HG03565 (cell line): ENCODE results near the gene EPB41L5.
"Not testable (repeated sequence)": the region's sequence is repeated elsewhere in the genome, so short reads cannot be mapped to it uniquely, and the experiment has no call there.

Experiments used
- ATAC-seq: cut with Tn5 transposase; IDR thresholded peaks from one replicate; pipeline ENCODE4 v1.9.1; 2021; ENCODE audit warnings: mild to moderate bottlenecking, moderate library complexity; ENCODE audit not compliant: unreplicated experiment

The EPB41L5 gene

DNA sequence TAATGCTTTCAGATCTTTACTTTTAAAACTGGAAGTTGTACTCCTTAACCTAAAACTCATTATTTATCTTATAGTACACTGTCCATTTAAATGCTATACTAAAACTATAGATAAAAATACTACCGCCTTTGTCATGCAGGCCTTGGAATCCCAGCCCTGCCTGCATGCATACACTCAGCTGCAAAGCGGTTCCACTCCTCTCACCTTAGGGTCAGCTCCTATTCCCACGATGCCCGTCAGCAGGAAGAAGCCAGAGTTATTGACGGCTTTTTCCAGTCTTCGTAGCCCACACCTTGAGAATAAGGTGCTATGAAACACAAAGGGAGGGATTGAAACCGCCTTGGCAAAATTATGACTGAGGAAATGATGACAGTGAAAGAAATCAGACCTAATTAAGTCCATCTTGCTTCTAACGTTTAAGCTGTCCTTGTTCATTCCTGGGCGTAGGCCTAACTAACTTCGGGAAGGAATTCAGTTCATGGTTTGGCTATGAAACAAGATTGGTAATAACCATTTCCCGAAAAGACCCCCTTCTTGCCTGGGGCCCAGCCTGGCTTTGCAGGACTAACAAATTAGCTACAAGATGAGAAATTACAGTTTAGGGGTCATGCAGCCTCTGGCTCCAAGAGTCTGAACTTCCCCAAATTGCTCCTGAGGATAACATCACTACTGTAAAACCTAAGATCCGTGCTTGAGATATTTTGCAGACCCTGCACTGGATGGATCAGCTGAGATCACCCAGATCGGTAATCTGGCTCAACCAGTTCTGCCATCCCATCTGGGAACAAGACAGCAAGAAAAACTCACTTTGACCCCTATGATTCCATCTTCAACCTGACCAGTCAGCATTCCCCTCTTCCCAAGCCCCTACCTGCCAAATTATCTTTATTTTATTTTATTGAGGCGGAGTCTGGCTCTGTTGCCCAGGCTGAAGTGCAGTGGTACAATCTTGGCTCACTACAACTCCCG, 17.1 kb downstream of the EPB41L5 start:
- no peak for ATAC-seq

DNA sequence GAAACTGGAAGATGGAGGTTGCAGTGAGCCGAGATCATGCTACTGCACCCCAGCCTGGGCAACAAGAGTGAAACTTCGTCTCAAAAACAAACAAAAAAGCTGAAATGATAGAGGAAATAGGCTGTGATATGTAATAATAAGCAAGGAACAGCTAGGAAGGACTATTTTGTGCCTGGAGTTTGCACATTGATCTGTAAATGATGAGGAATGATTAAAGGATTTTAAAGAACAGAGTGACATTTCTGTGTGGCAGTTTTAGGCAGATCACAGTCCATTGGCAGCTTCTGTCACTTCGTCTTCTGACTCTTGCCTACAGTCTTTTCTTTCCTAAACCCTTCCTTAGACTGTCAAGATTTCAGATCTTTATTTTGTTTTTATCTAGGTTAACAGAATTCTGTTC, 19.4 kb downstream of the EPB41L5 start:
- no peak for ATAC-seq

DNA sequence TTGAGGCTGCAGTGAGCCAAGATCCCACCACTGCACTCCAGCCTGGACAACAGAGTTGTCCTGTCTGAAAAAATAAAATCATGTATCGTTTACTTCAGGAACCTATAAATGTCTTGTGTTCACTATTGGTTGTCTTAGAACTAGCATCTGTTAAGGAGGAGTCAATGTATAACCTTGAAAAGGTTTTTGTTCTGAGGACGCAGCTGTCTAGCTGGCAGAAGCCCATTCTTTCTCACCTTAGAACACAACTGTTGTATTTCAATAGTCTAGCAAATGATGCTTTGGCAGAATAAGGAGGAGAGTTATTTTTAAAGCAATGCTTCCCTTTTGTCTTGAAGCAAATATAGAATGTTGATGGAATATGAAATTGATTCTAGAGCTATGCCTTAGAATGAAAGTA, 21.1 kb downstream of the EPB41L5 start:
- no peak for ATAC-seq

DNA sequence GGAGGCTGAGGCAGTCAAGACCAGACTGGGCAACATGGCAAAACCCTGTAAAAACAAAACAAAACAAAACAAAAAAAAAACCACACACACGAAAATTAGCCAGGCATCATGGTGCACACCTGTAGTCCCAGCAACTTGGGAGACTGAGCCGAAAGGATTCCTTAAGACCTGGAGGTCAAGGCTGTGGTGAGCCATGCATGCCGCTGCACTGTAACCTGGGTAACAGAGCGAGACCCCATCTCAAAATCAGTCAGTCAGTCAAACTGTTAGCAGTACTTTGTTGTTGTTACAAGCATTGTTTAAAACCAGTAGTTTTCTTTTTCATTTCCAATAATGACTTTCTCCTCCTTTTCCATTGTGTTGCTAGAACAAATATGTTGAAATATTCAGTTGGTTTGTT, 21.7 kb downstream of the EPB41L5 start:
- no peak for ATAC-seq

DNA sequence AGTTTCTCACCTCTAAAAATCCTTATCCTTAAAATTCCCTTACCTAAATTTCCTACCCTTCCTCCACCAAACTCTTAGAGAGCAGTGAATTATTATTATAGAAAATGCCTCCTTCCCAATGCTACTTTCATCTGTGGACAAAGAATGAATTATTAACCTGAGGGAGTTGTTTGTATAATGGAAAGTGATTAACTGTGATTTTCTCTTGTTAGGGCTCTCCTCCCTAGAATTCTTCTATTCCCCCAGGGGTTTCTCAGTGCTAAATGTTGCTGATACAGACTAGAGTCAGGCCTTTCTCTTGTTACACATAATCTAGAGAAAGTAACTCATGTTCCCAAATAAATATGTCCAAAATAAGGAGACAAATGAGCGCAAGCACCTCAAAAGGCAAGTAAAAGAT, 23.3 kb downstream of the EPB41L5 start:
- ATAC-seq: no peak

DNA sequence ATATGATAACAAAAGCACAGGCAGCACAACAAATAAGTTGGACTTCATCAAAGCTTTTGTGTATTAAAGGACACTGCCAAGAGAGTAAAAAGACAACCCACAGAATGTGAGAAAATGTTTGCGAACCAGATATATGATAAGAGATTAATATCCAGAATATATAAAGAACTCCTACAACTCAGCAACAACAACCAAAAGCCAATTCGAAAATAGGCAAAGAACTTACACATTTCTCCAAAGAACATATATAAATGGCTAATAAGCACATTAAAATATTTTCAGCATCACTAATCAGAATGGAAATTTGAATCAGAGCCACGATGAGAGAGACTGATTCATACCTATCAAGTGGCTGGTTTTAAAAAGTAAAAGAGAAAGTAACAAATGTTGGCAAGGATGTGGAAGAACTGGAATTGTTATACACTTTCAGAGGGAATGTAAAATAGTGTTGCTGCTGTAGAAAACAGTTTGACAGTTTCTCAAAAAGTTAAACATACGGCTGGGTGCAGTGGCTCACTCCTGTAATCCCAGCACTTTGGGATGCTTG, 25.2 kb downstream of the EPB41L5 start:
- no peak for ATAC-seq

DNA sequence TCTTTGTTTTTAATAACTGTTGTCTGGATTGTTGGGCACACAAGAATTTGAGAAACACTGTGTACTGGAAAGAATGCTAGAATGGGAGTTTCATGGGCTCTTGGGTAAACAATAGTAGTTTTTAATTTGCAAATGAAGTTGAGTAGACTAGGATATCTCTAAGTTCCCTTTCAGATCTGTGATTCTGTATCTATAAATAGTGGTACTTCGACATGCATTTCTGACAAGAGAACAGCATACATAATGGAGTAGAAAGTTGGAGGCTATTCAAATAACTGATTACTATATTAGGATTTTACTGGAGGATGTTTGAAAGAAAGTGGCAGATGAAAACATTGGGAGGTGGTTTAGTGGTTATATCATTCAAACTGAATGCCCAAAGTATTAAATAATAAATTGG, 29.5 kb downstream of the EPB41L5 start:
- ATAC-seq: no peak

DNA sequence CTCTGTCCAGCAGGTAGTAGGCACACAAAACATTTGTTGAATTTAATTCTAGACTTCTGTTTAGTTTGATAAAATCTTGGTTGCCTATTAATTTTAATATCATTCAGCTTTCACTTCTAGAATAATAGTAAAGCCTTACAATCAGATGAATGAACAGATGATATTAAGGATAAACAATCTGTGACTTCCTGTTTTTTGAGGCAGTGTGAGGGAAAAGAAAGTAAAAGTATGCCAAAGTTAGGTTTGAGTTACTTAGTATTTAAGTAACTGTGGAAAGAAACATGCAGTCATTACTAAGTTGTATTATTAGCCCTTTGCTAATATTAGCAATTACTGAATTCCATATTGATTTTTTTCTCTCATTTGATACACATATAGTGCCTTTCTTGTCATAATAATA, 31.5 kb downstream of the EPB41L5 start:
- ATAC-seq: no peak

DNA sequence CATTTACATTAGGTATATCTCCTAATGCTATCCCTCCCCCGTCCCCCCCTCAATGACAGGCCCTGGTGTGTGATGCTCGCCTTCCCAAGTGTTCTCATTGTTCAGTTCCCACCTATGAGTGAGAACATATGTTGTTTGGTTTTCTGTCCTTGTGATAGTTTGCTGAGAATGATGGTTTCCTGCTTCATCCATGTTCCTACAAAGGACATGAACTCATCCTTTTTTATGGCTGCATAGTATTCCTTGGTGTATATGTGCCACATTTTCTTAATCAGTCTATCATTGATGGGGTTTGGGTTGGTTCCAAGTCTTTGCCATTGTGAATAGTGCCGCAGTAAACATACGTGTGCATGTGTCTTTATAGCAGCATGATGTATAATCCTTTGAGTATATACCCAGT, 32.9 kb downstream of the EPB41L5 start:
- ATAC-seq: not testable (repeated sequence)

DNA sequence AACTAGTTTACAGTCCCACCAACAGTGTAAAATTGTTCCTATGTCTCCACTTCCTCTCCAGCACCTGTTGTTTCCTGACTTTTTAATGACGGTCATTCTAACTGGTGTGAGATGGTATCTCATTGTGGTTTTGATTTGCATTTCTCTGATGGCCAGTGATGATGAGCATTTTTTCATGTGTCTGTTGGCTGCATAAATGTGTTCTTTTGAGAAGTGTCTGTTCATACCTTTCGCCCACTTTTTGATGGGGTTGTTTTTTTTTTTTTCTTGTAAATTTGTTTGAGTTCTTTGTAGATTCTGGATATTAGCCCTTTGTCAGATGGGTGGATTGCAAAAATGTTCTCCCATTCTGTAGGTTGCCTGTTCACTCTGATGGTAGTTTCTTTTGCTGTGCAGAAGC, 33.4 kb downstream of the EPB41L5 start:
- ATAC-seq: not testable (repeated sequence)

DNA sequence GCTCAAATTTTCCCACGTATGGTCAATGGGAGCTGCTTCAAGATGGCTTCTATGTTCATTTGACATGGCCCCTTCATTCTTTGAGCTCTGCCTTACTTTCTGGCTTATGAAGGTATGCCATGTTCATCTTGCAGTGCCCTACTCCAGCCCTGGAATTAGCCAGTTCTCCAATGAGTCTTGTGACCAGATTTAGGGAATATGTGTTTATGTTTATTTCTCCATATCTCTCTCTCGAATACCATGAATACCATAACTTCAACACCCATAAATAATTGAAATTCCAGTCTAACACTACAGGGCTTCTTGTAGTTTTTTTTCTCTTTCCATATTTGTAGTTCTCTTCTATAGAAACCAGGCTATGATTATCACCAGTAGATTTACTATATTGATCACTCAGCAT, 39.7 kb downstream of the EPB41L5 start:
- ATAC-seq: no peak

DNA sequence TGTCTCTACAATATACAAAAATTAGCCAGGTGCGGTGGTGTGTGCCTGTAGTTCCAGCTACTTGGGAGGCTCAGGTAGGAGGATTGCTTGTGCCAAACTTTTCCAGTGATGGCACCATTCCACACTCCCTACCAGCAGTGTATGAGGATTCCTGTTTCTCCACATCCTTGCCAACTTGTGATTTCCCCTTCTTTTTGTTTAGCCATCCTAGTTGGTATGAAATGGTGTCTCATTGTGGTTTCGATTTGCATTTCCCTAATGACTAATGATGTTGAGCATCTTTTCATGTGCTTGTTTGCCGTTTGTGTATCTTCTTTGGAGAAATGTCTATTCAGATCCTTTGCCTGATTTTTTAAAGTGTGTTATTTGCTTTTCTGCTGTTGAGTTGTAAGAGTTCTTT, 41.0 kb downstream of the EPB41L5 start:
- ATAC-seq: no peak

DNA sequence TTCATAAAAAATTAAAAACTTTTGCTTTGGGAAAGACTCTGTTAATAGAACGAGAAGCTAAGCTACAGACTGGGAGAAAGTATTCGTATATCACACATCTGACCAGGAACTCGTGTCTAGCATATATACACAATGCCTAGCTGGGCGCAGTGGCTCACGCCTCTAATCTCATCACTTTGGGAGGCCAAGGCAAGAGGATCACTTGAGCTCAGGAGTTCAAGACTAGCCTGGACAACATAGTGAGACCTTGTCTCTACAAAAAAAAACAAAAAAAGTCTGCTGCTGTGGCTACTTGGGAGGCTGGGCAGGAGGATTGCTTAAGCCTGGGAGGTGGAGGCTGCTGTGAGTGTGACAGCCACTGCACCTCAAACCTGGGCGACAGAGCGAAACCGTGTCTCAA, 46.6 kb downstream of the EPB41L5 start:
- no peak for ATAC-seq

DNA sequence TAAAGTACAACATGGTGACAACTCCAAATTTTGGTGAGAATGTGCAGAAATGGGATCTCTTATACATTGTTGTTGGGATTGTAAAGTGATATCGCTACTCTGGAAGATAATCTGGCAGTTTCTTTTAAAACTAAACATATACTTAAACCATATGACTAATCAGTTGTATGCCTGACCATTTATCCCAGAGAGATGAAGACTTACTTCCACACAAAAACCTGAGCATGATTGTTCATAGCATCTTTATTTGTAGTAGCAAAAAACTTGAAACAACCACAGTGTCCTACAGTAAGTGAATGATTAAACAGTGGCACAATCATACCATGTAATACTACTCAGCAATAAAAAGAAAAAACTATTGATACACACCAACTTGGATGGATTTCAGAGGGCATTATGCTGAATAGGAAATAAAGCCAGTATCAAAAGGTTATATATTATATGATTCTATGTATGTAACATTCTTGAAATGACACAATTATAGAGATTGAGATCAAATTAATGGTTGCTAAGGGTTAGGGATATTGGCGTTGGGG, 47.3 kb downstream of the EPB41L5 start:
- no peak for ATAC-seq

DNA sequence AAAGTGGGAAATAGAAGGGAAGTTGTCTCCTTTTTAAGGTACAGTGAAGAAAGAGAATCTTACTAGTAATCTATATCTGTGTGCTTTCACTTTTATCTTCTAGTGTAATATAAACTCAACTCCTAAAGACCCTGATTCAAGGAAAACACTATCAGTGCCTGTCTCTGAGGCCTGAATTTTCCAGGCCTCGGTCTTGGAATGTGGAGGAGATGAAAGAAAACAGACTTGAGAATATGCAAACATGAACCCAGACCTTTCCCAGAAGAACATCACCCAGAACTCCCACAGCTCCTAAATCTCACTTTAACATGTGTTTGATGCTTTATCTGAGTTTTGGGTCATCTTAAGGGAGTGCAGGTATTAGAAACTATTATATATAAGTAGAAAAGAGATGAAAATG, 51.8 kb downstream of the EPB41L5 start:
- ATAC-seq: no peak

DNA sequence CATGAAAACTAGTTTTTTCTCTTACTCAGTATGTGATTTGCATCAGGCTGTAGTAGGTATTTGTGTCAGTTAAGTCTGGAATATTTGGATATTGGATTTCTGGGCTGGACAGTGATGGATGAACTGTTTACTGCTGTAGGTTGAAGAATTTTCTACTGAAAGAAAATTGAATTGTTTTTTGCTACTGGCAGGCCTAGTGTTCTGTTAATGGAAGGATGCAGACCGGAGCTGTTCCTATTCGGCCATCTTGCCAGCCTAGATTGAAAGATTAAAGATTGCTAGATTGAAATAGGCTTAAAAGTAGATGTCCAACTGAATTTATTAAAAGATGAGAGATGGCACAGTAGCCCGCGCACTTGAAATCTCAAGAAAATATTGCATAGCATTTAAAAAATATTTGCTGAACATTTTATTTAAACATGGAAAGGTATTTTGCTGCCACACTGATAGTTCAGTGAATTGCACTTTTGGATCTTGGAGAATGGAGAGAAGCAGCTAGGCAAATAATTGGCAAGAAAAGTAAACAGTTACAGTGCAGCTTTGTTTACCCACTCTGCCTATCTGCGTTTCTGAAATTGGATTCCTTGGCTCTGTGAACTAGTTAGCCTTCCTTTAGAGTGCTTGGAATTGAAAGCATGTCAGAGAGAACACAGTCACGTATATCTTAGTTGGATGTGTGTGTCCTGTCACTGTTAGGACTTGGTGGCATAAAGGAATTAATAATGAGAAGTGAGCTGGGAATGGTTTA, 54.1 kb downstream of the EPB41L5 start:
- ATAC-seq: no peak

DNA sequence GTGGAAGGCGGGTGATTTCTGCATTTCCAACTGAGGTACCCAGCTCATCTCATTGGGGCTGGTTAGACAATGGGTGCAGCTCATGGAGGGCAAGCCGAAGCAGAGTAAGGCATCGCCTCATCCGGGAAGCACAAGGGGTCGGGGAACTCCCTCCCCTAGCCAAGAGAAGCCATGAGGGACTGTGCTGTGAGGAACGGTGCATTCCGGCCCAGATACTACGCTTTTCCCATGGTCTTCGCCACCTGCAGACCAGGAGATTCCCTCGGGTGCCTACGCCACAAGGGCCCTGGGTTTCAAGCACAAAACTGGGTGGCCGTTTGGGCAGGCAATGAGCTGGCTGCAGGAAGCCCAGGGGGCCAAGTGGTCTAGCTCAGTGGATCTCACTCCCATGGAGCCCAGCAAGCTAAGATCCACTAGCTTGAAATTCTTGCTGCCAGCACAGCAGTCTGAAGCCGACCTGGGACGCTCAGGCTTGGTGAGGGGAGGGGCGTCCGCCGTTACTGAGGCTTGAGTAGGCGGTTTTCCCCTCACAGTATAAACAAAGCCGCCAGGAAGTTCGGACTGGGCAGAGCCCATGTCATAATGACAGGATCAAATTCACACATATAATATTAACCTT, 55.3 kb downstream of the EPB41L5 start:
- not testable (repeated sequence) for ATAC-seq

DNA sequence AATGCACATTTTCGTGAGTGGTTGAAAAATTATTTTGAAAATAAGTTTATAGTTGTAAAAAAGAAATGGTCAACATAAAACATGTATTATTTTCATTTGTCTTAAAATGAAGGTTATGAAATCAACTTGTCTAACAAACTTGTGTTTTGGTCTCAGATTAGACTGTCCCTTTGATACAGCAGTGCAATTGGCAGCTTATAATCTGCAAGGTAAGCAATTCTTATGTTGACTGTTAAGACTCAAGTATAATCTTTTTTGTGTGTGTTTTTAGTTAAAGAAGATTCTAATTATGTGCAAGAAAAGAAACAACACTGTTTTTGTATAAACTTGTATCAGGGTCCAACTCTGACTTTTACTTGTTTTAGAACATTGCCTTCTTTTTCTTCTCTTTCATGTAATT, 62.7 kb downstream of the EPB41L5 start:
- no peak for ATAC-seq

DNA sequence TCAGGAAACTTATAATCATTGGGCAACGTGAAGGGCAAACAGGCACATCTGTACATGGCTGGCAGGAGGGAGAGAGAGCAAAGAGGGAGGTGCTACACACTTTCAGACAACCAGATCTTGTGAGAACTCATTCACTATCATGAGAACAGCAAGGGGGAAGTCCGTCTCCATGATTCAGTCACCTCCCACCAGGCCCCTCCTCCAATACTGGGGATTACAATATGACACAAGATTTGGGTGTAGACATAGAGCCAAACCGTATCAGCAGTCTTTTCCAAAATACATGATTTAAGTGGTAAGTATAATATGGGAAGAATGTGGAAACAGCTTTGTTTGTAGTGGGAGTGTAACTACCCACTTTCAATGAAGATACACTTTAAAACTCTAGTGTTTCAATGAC, 65.0 kb downstream of the EPB41L5 start:
- no peak for ATAC-seq

DNA sequence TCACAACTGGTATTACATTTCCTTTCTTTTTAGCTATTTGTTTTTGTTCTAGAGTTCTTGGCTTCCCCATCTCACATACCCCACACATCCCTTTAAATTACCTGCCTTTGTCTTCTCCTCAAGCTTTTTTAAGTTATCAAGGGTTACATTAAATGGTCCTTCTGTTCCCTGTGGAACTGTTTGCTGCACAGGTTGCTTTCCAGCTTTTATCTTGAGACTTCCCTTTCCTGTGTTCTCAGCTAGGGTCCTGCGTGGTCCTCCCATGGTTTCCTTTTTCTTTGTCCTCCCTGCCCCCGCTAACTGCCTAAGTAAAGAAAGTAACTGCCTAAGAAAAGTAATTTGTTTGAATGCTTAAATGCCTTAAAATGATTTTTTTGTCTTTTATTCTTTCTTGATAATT, 66.8 kb downstream of the EPB41L5 start:
- ATAC-seq: no peak

DNA sequence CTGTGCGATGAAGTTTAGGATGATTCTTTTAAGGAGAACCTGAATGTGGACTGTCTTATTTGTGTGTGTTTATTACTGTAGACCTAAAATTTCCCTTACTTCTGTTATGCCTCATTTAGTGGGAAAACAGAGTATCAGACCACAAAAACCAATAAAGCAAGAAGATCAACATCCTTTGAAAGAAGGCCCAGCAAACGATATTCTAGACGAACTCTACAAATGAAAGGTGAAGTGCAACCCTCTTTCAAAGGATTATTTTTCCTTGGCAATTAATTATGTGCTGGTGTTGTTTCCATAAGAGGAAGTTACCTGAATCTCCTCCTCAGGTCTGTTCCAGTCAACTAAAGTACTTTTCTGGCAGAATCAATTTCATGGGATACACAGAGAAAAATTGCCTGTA, 78.6 kb downstream of the EPB41L5 start:
- ATAC-seq: no peak
